GM18907 (cell line): ENCODE data around the gene CPE.
"Not testable (repeated sequence)": the region's sequence is repeated elsewhere in the genome, so short reads cannot be mapped to it uniquely, and the experiment has no call there.

Experiments
- ATAC-seq: cut with Tn5 transposase; IDR thresholded peaks from one replicate; pipeline ENCODE4 v1.9.1; 2021; ENCODE audit warnings: mild to moderate bottlenecking, moderate library complexity; ENCODE audit not compliant: unreplicated experiment

Gene CPE

GRCh38 chr4:165378745-165379677, at the start of gene CPE:
CPE (plus strand) TSS chr4:165379008; CDS start chr4:165379222, 214 bp downstream.
- peak; percentile 94 for ATAC-seq

GRCh38 chr4:165330071-165330470, 48.7 kb upstream of the CPE start:
- ATAC-seq: no peak

GRCh38 chr4:165330666-165331065, 48.1 kb upstream of the CPE start:
- no peak for ATAC-seq

GRCh38 chr4:165331359-165331758, 47.4 kb upstream of the CPE start:
- ATAC-seq: no peak

GRCh38 chr4:165331823-165332222, 47.0 kb upstream of the CPE start:
- no peak for ATAC-seq

- no peak for ATAC-seq
Observed at GRCh38 chr4:165332502-165332901, 46.3 kb upstream of the CPE start.

GRCh38 chr4:165335163-165335703, 43.6 kb upstream of the CPE start:
- ATAC-seq: no peak

GRCh38 chr4:165336743-165337142, 42.1 kb upstream of the CPE start:
- ATAC-seq: no peak

- not testable (repeated sequence) for ATAC-seq
Observed at GRCh38 chr4:165342340-165342739, 36.5 kb upstream of the CPE start.

- no peak for ATAC-seq
Observed at GRCh38 chr4:165343353-165344191, 35.2 kb upstream of the CPE start.

GRCh38 chr4:165345666-165346417, 33.0 kb upstream of the CPE start:
- ATAC-seq: no peak

GRCh38 chr4:165347647-165348569, 30.9 kb upstream of the CPE start:
- ATAC-seq: no peak

GRCh38 chr4:165351359-165352130, 27.3 kb upstream of the CPE start:
- ATAC-seq: no peak

GRCh38 chr4:165355900-165356300, 22.9 kb upstream of the CPE start:
- ATAC-seq: peak; percentile 71

GRCh38 chr4:165359506-165359905, 19.3 kb upstream of the CPE start:
- ATAC-seq: peak; percentile 66

- ATAC-seq: no peak
Observed at GRCh38 chr4:165360041-165360695, 18.6 kb upstream of the CPE start.

GRCh38 chr4:165360985-165361670, 17.7 kb upstream of the CPE start:
- ATAC-seq: no peak

GRCh38 chr4:165361810-165362209, 17.0 kb upstream of the CPE start:
- ATAC-seq: no peak
